ENCODE measurements around the gene DNAJC18. TPM values are rescaled to one million over a fixed set of nuclear protein-coding genes. Genes with fewer than 3 reads are reported as not detected.
A peak's percentile ranks its signal among the peaks of the same experiment; 100 is the strongest.

Gene DNAJC18
- total and polyA plus RNA-seq, 5 experiments from 2014 or later = 2.8 to 9.1 (median 5.1) TPM

DNA sequence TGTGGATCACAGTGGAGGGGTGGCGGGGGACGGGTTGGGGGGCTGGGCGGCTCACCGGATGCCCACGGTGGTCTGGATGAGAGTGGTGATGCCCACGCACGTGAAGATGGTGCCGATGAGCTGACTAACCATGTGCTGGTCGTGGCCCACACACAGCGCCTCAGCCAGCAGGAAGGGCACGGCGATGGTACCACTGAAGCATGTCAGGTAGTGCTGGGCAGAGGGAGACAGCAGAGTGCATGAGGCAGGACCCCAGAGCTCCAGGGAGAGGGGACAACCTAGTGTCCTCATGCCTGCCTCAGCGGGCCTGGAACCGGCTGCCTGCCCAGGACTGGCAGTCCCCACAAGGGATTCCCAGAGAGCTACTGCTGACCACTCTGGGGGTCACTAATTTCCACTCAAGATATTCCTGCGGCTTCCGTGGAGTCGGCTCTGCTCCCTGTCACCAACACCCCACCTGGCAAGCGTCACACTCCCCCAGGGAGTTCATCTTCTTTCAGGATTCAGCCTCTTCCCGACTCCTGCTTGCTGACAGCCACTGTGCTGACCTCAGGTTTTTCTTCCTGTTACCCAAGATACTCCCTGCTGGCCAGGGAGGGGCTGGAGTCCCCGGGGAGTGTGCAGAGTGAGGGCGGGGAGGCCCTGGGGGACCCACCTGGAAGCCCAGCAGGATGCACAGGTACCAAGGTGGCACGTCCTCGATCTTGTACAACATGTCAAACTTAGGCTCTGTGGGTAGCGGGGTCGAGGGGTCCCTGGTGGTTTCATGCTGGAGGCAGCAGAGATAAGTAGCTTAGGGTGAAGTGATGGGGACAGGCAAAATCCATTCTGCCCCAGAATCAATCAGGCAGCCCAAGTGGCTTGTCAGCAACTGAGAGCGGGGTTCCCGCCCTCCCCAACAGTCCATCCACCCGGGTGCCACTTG, 57.2 kb downstream of the DNAJC18 start:
- POLR2A ChIA-PET = interaction anchor here (1.3 kb wide), 1 partner anchor 40 kb away, joined by 3 read pairs; the partner anchor contains the start of gene PAIP2
- H3K27me3 Mint-ChIP-seq = no peaks in the 10 kb centered on the region
- H3K27ac Mint-ChIP-seq = no peak overlapping the region
- H3K36me3 Mint-ChIP-seq = peaks cover 0 to 2% (median 0%) of the 10 kb centered on the region in 3 donors
- no peaks in the 10 kb centered on the region for H3K9me3 Mint-ChIP-seq
- H3K4me3 Mint-ChIP-seq = no peak overlapping the region
- peaks cover 13 to 42% (median 31%) of the 10 kb centered on the region in 4 donors for H3K4me1 Mint-ChIP-seq
- DNase-seq (no peak), ATAC-seq (no peak)

DNA sequence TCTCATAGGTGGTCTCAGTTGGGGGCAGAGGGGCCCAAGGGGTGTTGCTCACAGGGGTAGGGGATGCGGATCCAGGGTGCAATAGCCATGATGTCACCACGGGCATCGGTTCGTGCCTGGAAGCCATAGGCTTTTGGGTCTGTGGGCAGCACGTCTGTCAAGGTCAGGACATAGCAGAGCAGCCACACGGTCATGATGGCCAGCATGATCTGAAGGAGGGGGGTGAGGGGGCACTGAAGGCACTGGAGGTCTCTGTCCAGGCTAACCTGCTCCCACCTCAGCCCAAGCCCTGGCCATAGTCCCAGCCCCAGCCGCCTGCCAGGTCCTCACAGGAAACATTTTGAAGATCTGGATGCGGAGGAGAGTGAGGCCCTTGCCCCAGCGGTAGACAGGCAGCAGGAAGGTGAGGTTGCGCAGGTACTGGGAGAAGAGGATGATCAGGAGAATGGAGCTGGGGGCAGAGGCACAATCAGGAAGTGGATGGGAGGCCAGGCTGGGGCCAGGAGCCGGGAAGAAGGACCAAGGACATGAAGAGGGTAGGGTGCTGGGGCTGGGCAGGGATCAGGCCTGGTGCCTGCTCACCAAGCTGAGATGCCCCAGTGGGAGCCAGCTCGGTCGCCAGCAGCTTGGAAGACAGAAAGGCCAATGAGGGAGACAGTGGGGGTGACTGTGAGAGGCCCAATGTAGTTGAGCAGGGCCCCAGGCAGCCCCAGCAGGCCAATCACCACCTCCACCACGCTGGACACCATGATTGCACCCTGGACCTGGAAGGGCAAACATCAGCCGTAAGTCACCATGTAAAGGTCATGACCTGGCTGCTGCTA, 59.5 kb downstream of the DNAJC18 start:
- Mint-ChIP-seq H3K4me1 (peaks cover 7 to 20% (median 12%) of the 10 kb centered on the region in 4 donors), H3K27me3 (no peaks in the 10 kb centered on the region), H3K9me3 (no peaks in the 10 kb centered on the region), H3K4me3 (no peak overlapping the region), H3K27ac (peak overlapping the region in 1 of 10 donors; percentile 59), H3K36me3 (peaks cover 0 to 3% (median 2%) of the 10 kb centered on the region in 3 donors)
- POLR2A ChIA-PET = interaction anchor here (1.1 kb wide), 1 partner anchor 12 kb away, joined by 3 read pairs; no protein-coding TSS in a partner anchor
- ATAC-seq (no peak), DNase-seq (no peak)

DNA sequence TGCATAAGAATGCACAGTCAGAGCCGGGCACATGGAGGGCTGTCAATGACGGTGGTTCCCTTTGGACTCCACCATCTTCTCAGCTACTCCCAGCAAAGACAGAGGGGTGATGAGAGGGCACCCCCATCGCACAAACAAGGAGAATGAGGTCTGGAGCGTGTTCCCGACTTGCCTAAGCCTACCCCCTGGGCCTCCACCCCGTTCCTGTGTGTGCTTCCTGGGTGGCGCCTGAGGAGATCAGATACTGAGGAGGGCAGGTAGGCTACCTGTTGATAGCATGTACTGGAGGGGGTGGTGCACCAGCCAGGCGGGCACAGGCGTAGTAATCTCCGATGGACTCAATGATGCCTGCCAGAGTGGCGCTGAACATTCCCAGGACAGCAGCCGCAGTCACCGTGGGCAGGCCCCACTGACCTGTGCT, 60.4 kb downstream of the DNAJC18 start:
- H3K36me3 Mint-ChIP-seq = peaks cover 0 to 4% (median 3%) of the 10 kb centered on the region in 3 donors
- H3K9me3 Mint-ChIP-seq = no peaks in the 10 kb centered on the region
- ATAC-seq = no peak
- H3K4me1 Mint-ChIP-seq = peaks cover 0 to 13% (median 6%) of the 10 kb centered on the region in 4 donors
- H3K4me3 Mint-ChIP-seq = no peak overlapping the region
- no peak for DNase-seq
- peak overlapping the region in 3 of 10 donors; percentile 59 to 66 (median 65) for H3K27ac Mint-ChIP-seq
- POLR2A ChIA-PET = interaction anchor here (0.6 kb wide), 1 partner anchor 1222 kb away, joined by 4 read pairs; no protein-coding TSS in a partner anchor
- no peaks in the 10 kb centered on the region for H3K27me3 Mint-ChIP-seq

DNA sequence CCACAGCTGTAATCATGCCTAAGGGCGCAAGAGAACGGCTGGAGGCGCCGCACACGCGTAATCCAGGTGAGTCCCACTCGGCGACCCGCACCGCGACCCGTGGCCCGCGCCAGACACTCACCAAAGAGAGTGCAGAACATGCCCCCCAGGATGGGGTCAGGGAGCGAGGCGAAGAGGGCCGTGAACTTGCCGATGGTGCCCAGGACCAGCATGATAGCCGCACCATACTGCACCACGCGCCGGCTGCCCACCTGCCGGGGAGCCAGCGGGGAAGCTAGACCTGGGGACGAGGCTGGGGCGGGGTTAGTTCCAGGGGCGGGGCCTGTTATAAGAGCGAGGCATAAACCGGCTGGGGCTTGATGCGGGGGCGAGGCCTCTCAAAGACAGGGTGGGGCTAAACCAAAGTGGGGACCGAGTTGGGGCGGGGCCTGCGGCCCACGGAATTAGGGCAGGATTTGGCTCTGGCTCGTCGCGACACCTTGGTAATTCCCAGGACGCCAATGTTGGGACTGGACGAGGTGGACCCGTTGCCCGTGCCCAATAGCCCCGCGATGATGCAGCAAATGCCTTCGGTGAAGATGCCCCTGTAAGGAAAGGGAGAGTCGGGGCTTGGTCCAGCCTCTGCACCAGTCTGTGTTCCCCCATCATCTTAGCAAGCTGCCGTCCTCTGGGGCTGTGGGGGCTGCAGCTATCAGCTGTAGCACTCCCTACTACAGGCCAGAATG, 61.1 kb downstream of the DNAJC18 start:
- no peaks in the 10 kb centered on the region for H3K9me3 Mint-ChIP-seq
- no peak for DNase-seq
- no peaks in the 10 kb centered on the region for H3K27me3 Mint-ChIP-seq
- POLR2A ChIA-PET = interaction anchor here (0.6 to 1.0 kb wide), 2 partner anchors 36 to 1222 kb away, joined by 3 to 4 read pairs; no protein-coding TSS in a partner anchor
- H3K36me3 Mint-ChIP-seq = peaks cover 0 to 8% (median 3%) of the 10 kb centered on the region in 3 donors
- H3K27ac Mint-ChIP-seq = no peak overlapping the region
- H3K4me1 Mint-ChIP-seq = peaks cover 0 to 6% (median 4%) of the 10 kb centered on the region in 4 donors
- H3K4me3 Mint-ChIP-seq = no peak overlapping the region
- peak in 1 of 2 donors; percentile 8 for ATAC-seq

DNA sequence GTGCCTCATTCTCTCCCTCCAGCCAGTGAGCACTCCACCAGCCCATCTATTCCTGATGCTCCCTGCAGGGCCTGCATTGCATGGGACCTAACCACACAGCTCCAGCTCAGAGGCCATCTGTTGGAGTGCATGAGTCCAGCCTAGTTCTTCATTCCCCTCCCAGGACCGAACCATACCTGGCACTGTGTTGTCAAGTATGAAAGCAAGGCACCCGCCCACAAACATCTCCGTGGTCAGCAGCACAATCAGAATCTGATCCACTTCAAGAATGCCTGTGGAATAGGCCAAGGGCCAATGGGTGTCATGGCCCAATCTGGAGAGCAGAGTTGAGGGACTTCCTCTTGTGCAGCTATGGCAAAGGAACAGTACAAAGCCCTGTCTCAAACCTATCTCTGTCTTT, 62.1 kb downstream of the DNAJC18 start:
- DNase-seq (no peak), ATAC-seq (no peak)
- H3K27ac Mint-ChIP-seq = peak overlapping the region in 1 of 10 donors; percentile 19
- no peaks in the 10 kb centered on the region for H3K27me3 Mint-ChIP-seq
- peaks cover 0 to 4% (median 4%) of the 10 kb centered on the region in 4 donors for H3K4me1 Mint-ChIP-seq
- POLR2A ChIA-PET = interaction anchor here (1.0 kb wide), 1 partner anchor 35 kb away, joined by 3 read pairs; no protein-coding TSS in a partner anchor
- H3K4me3 Mint-ChIP-seq = no peak overlapping the region
- no peaks in the 10 kb centered on the region for H3K9me3 Mint-ChIP-seq
- H3K36me3 Mint-ChIP-seq = peaks cover 0 to 15% (median 3%) of the 10 kb centered on the region in 3 donors

DNA sequence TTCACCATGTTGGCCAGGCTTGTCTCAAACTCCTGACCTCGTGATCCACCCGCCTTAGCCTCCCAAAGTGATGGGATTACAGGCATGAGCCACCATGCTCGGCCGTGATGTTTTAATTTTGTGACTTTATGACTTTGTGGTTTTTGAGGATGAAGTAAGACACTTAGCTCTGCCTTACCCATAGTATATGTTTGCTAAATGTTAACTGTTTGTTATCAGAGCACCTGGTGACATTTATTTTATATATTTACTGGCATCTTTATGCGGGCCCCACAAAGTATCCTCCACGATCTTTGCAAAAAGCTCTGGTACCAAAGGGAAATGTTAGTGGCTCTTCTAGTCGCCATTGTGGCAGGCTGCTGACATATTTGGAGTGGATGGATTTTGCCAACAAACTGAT, 63.0 kb downstream of the DNAJC18 start:
- Mint-ChIP-seq H3K27me3 (no peaks in the 10 kb centered on the region), H3K27ac (no peak overlapping the region), H3K36me3 (peaks cover 0 to 24% (median 7%) of the 10 kb centered on the region in 3 donors), H3K4me3 (no peak overlapping the region), H3K4me1 (peaks cover 0 to 6% (median 3%) of the 10 kb centered on the region in 4 donors), H3K9me3 (no peaks in the 10 kb centered on the region)
- no peak for ATAC-seq
- DNase-seq = no peak
- POLR2A ChIA-PET = no interaction called here

DNA sequence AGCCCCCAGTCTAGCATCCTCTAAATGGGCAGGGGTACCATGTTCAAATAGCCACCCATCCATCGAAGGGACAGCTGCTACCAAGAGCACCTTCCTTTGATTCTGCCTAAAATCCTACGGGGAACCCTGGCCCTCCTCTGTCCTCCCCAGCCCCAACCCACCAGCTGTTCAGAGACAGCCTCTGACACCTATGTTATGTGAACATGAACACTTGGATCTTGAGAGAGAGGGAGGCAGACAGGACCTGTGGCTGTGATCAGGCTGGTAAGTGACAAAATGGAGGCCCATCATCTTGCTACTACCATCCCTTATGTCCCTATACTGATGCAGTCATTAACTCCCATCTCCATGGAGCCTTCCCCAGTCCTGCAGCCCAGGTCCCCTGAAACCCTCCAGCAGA, 64.4 kb downstream of the DNAJC18 start:
- peak overlapping the region in 2 of 10 donors; percentile 14 to 31 for H3K27ac Mint-ChIP-seq
- ATAC-seq (no peak), DNase-seq (no peak)
- H3K4me3 Mint-ChIP-seq = no peak overlapping the region
- peaks cover 0 to 33% (median 7%) of the 10 kb centered on the region in 3 donors for H3K36me3 Mint-ChIP-seq
- H3K4me1 Mint-ChIP-seq = peaks cover 0 to 6% (median 3%) of the 10 kb centered on the region in 4 donors
- H3K9me3 Mint-ChIP-seq = no peaks in the 10 kb centered on the region
- H3K27me3 Mint-ChIP-seq = no peaks in the 10 kb centered on the region
- POLR2A ChIA-PET = no interaction called here

DNA sequence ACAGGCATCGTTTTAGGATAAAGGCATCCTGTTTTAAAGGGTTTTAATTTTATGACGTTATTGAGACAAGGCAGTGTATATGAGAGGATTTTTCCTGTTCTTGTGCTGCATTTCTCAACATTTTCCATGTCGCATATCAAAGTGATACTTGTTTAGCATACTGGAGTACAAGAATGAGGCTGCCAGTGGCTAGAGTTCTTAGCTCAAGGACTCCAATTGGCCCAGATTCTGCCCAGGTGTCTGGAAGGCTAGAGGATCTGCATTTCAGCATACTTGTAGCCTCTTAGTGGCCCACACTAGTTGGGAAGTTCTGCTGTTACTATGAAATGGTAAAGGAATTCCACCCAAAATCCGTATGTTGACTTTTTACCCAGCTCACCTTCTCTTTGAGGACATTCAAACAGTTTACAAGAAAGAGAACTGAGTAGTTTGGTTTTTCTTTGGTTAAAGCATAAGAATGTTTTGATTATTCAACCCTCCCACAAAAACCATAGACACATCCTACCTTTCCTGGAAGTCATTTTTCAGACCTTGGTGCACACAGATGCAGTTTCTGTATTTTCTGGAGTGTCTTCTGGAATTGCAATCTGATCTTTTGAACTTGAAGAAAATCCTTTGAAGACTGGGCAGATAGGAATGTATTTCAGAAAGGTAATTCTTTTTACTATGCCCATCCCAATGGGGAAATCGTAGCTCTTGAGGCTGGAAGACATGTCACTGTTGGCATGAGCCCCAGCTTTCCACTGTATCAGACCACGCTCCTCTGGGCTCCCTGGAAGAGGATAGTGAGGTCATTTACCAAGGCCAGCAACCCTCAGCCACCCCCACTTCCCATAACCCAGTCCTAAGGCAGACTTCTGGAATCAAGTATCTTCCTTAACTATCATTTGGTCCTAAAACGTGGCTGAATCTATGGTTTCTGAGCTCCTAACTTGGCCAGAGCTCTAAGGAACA, 67.6 kb downstream of the DNAJC18 start:
- DNase-seq = no peak
- Mint-ChIP-seq H3K27ac (peak overlapping the region in 4 of 10 donors; percentile 2 to 57 (median 22)), H3K36me3 (peaks cover 0 to 57% (median 7%) of the 10 kb centered on the region in 3 donors), H3K4me1 (peaks cover 0 to 4% (median 0%) of the 10 kb centered on the region in 4 donors), H3K4me3 (no peak overlapping the region), H3K9me3 (no peaks in the 10 kb centered on the region), H3K27me3 (no peaks in the 10 kb centered on the region)
- no peak for ATAC-seq
- POLR2A ChIA-PET = interaction anchor here (0.8 kb wide), 1 partner anchor 78 kb away, joined by 3 read pairs; the partner anchor contains the start of gene MATR3

DNA sequence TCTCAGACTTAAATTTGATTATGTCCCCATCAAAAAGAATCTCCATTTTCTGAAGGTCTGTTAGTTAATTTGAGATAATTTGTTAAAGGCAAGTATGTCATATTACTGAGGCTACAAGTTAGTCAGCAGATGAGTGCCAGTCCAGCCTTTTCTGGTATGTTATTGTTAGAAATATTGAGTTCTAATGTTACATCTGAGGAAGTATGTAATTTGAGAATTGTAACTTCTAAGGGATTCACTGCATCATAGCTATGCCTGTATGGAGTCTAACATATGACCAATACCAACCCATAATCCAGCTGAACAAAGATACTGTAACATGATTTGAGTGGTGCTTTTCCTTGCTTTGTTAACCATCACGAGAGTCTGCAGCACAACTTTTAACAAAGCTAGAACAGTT, 70.1 kb downstream of the DNAJC18 start:
- Mint-ChIP-seq H3K27me3 (no peaks in the 10 kb centered on the region), H3K4me1 (peaks cover 0 to 4% (median 0%) of the 10 kb centered on the region in 4 donors), H3K36me3 (peaks cover 4 to 81% (median 14%) of the 10 kb centered on the region in 3 donors), H3K27ac (no peak overlapping the region), H3K4me3 (no peak overlapping the region), H3K9me3 (no peaks in the 10 kb centered on the region)
- POLR2A ChIA-PET = interaction anchor here (1.4 kb wide), 1 partner anchor 34 kb away, joined by 4 read pairs; the partner anchor contains the start of gene SPATA24
- ATAC-seq = no peak
- DNase-seq = no peak

DNA sequence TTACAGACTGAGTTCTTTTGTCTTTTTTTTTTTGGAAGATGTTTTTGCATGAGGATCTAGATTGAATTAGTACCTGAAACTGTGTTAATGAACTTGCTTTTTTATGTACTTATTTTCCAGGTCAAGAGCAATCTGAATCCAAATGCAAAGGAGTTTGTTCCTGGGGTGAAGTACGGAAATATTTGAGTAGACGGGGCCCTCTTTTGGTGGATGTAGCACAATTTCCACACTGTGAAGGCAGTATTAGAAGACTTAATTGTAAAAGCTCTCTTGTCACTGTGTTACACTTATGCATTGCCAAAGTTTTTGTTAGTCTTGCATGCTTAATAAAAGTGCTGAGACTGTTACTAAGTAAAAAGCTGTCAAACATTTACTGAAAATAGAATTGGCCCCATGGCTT, 70.7 kb downstream of the DNAJC18 start:
- H3K36me3 Mint-ChIP-seq = peaks cover 7 to 84% (median 15%) of the 10 kb centered on the region in 3 donors
- POLR2A ChIA-PET = no interaction called here
- H3K4me3 Mint-ChIP-seq = no peak overlapping the region
- peaks cover 0 to 4% (median under 1%) of the 10 kb centered on the region in 4 donors for H3K4me1 Mint-ChIP-seq
- no peaks in the 10 kb centered on the region for H3K9me3 Mint-ChIP-seq
- ATAC-seq = no peak
- peak overlapping the region in 2 of 10 donors; percentile 7 to 79 for H3K27ac Mint-ChIP-seq
- H3K27me3 Mint-ChIP-seq = no peaks in the 10 kb centered on the region
- no peak for DNase-seq

DNA sequence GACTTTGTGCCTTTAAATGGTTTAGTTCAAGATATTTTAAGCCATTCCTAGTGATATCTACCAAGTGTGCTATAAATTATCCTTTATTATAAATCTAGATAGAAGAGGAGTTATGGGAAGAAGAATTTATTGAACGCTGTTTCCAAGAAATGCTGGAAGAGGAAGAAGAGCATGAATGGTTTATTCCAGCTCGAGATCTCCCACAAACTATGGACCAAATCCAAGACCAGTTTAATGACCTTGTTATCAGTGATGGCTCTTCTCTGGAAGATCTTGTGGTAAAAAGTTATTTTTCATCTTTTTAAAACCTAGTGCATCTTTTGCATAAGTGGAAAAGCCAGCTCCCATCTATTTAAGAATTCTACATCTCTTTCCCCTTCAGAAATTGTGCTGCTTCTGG, 74.9 kb downstream of the DNAJC18 start:
- Mint-ChIP-seq H3K27me3 (no peaks in the 10 kb centered on the region), H3K27ac (no peak overlapping the region), H3K9me3 (no peaks in the 10 kb centered on the region), H3K4me3 (no peak overlapping the region), H3K4me1 (peaks cover 6 to 21% (median 11%) of the 10 kb centered on the region in 4 donors), H3K36me3 (peaks cover 7 to 72% (median 14%) of the 10 kb centered on the region in 3 donors)
- POLR2A ChIA-PET = interaction anchor here (0.6 to 0.7 kb wide), 2 partner anchors 24 to 213 kb away, joined by 3 read pairs; no protein-coding TSS in a partner anchor
- ATAC-seq (no peak), DNase-seq (no peak)

Data from naive thymus-derived CD8-positive, alpha-beta T cell (primary cell).